Right atrium auricular region (tissue), 2 donors: Measurements from ENCODE around the gene RNF222. TPM values are rescaled to one million over a fixed set of nuclear protein-coding genes. Genes with fewer than 3 reads are reported as not detected.
"Not testable (repeated sequence)": the region's sequence is repeated elsewhere in the genome, so short reads cannot be mapped to it uniquely, and the experiment has no call there.

Source experiments
- DNase-seq: peaks from one replicate; pipeline ENCODE4 v3.0.0-alpha.2; 2019; ENCODE audit warnings: low spot score
- H3K27ac ChIP-seq, 2 donors: fragments of 200-600 bp; sonication (generic); 1 replicate in 1 of 2; 2 replicates in 1 of 2; pipeline ENCODE4 v1.5.1; 2016 to 2019
- H3K27me3 ChIP-seq, 2 donors: fragments of 200-600 bp; sonication (generic); one replicate each; pipeline versions ENCODE4 v1.5.1 to v1.6.0; 2017 to 2019
- H3K36me3 ChIP-seq: fragments of 200-600 bp; sonication (generic); one replicate; pipeline ENCODE4 v1.5.1; 2016
- H3K4me1 ChIP-seq, 2 donors: fragments of 200-600 bp; sonication (generic); one replicate each; pipeline versions ENCODE4 v1.5.1 to v1.6.0; 2017 to 2019
- H3K4me3 ChIP-seq, 2 donors: fragments of 200-600 bp; sonication (generic); 1 replicate in 1 of 2; 2 replicates in 1 of 2; pipeline ENCODE4 v1.5.1; 2017 to 2019; ENCODE audit warnings: mild to moderate bottlenecking in 1 of 2, moderate library complexity in 1 of 2
- H3K9me3 ChIP-seq, 2 donors: fragments of 200-600 bp; sonication (generic); one replicate each; pipeline ENCODE4 v1.5.1; 2019
- total RNA-seq, 2 donors: library from RNA; depleted of rRNA; stranded (reverse); fragments of >200 nt; gene quantifications; one replicate each; pipeline ENCODE4 v1.1.0, GENCODE V29; 2016
- TF ChIP-seq, protein P1 (sequence below), 2 donors: fragments of 200-600 bp; sonication (generic); IDR thresholded peaks; one replicate each; pipeline ENCODE4 v1.5.1; 2019; ENCODE audit warnings: antibody characterized with exemption in 2 of 2

The RNF222 gene
- total RNA-seq, 2 donors from 2014 or later, result not detected

DNA sequence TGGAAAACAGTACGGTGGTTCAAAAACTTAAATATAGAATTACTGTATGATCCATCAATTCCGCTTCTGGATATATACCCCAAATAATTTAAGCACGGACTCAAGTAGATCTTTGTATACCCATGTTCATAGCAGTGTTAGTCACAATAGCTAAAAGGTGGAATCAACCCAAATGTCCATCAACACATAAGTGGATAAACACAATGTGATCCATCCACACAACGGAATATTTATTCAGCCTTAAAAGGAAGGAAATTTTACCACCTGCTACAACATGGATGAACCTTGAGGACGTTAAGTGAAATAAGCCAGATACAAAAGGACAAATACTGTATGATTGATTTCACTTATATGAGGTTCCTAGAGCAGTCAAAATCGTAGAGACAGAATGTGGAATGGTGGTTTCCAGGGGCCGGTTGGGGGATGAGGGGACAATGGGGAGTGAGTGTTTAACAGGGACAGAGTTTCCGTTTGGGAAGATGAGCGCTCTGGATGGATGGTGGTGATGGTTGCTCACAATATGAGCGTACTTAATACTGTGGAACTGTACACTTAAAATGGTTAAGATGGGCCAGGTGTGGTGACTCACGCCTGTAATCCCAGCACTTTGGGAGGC is 5.4 kb upstream of the RNF222 start:
- Histone ChIP-seq H3K4me1 (no peaks in the 10 kb centered on the region), H3K4me3 (no peak overlapping the region), H3K27ac (no peak overlapping the region), H3K36me3 (no peaks in the 10 kb centered on the region), H3K27me3 (no peaks in the 10 kb centered on the region), H3K9me3 (no peaks in the 10 kb centered on the region)
- TF ChIP-seq, protein P1, sequence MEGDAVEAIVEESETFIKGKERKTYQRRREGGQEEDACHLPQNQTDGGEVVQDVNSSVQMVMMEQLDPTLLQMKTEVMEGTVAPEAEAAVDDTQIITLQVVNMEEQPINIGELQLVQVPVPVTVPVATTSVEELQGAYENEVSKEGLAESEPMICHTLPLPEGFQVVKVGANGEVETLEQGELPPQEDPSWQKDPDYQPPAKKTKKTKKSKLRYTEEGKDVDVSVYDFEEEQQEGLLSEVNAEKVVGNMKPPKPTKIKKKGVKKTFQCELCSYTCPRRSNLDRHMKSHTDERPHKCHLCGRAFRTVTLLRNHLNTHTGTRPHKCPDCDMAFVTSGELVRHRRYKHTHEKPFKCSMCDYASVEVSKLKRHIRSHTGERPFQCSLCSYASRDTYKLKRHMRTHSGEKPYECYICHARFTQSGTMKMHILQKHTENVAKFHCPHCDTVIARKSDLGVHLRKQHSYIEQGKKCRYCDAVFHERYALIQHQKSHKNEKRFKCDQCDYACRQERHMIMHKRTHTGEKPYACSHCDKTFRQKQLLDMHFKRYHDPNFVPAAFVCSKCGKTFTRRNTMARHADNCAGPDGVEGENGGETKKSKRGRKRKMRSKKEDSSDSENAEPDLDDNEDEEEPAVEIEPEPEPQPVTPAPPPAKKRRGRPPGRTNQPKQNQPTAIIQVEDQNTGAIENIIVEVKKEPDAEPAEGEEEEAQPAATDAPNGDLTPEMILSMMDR (IDR thresholded peaks at IDR 0.05), result no peak
- DNase-seq, result peak; percentile 53

DNA sequence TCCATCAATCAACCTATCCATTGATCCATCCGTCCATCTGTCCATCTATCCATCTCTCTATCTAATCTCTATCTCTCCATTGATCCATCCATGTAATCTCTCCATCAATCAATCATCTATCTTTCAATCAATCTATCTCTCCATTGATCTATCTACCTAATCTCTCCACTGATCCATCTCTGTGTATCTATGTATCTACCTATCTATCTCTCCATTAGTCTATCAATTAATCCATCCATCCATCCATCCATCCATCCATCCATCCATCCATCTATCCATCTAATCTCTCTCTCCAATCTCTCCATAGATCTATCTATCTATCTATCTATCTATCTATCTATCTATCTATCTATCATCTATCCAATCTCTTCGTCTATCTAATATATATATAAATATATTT is 3.5 kb upstream of the RNF222 start:
- no peak overlapping the region for H3K27ac ChIP-seq
- TF ChIP-seq, protein P1 (IDR thresholded peaks at IDR 0.05), result no peak
- no peaks in the 10 kb centered on the region for H3K9me3 ChIP-seq
- H3K4me1 ChIP-seq, result no peaks in the 10 kb centered on the region
- H3K4me3 ChIP-seq, result no peak overlapping the region
- no peak for DNase-seq
- no peaks in the 10 kb centered on the region for H3K27me3 ChIP-seq
- no peaks in the 10 kb centered on the region for H3K36me3 ChIP-seq

DNA sequence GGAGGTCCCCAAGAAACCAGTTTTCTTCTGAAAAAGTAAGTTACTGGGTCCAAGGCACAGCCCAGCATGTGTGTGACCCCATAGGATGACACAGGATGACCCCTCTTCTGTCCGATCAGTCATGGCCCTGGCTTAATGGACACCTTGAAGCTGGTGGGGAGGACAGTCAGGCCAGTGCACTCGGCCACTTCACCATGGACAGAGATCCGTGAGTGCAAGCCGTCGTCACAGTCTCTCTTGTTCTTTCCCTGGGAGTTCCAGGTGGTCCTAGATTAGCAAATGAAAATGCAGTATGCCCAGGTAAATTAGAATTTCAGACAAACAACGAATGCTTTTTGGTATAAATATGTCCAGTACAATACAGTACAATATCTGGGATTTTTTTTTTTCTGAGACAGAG is 1.4 kb upstream of the RNF222 start:
- DNase-seq, result peak; percentile 34
- Histone ChIP-seq H3K4me3 (no peak overlapping the region), H3K4me1 (no peaks in the 10 kb centered on the region), H3K27me3 (no peaks in the 10 kb centered on the region), H3K27ac (no peak overlapping the region), H3K36me3 (no peaks in the 10 kb centered on the region), H3K9me3 (no peaks in the 10 kb centered on the region)
- TF ChIP-seq, protein P1 (IDR thresholded peaks at IDR 0.05), result no peak

DNA sequence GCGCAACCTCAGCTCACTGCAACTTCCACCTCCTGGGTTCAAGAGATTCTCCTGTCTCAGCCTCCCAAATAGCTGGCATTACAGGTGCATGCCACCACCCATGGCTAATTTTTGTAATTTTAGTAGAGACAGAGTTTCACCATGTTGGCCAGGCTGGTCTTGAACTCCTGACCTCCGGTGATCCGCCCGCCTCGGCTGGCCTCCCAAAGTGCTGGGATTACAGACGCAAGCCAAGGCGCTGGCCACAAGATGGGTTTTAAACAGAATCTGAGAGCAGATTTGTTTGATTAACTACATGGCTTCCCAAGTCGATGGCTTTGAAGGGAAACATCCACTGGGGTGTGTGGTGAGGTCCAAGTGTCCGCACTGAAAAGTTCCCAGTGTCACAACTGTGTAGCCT is 3.1 kb downstream of the RNF222 start:
- not testable (repeated sequence) for H3K27me3 ChIP-seq, H3K4me3 ChIP-seq, H3K36me3 ChIP-seq, H3K9me3 ChIP-seq, H3K4me1 ChIP-seq, H3K27ac ChIP-seq
- peak; percentile 42 for DNase-seq

DNA sequence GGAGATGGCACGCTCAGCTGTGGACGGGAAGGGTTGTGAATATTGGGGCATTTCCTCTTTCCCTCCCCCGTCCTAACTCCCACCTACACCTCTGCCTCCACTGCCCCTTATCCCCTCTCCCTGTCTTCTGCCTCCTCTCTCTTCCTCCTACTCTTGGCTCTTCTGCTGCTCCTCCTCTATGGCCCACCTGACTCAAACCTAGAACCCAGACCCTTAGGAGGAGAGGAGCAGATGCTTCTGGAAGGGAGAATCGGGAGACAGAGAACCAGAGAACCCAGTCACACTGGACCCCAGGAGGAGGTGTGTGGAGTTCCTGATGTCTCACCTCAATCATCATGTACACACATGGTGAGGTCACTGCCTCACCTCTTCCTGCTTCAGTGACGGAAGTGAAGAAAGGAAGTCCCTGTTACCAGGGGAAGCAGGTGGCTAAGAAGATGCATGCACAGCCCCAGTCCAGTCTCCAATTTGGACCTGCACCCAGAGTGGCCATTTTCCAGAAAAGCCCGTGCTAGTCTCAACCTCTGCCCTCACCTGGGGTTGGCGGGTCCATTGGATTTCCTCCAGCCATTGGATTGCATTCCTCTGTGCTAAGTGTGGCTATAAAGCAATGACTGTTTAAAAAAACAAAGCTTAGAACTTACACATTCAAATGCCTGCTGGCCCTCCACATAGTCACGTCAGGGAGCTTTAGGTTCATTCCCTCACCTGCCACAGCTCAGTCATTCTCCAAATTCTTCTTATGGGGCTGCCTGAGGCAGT is 4.0 kb downstream of the RNF222 start:
- no peaks in the 10 kb centered on the region for H3K36me3 ChIP-seq
- H3K4me3 ChIP-seq, result no peak overlapping the region
- no peaks in the 10 kb centered on the region for H3K9me3 ChIP-seq
- no peak overlapping the region for H3K27ac ChIP-seq
- TF ChIP-seq, protein P1 (IDR thresholded peaks at IDR 0.05), result no peak
- no peak for DNase-seq
- no peaks in the 10 kb centered on the region for H3K27me3 ChIP-seq
- no peaks in the 10 kb centered on the region for H3K4me1 ChIP-seq

DNA sequence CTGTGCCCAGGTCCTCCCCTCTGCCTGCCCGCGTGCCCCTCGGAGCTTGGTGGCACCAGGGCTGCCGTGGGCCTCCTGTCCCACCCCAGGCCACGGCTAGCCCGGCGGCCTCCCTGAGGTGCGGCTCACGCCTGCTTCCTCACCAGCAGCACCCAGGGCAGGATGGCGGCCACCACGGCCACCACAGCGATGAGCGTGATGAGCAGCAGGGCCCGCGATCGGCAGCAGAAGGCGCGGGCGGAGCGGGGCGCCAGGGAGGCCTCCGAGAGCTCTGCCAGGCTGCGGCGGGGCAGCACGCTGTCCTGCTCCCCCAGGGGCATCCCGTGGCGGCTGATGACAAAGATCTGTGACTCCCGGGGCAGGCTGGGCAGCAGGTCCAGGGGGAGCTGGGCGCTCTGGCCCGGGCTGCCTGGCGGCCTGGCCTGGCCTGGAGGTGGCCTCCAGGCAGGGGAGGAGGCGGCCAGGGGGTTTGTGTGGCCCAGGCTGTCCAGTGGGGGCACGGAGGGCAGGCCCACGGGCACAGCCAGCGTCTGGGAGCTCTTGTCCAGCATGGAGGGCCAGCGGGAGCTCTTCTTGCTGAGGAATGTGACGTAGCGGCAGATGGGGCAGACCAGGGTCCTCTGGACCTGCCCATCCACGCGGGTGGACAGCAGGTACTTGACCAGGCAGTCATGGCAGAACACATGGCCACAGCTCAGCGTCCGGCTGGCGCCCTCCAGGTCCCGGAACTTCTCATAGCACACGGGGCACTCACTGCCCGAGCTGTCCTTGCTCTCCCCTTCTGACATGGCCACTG is 4.8 kb downstream of the RNF222 start:
- Histone ChIP-seq H3K4me1 (no peaks in the 10 kb centered on the region), H3K9me3 (no peaks in the 10 kb centered on the region), H3K4me3 (no peak overlapping the region), H3K27me3 (no peaks in the 10 kb centered on the region), H3K27ac (no peak overlapping the region), H3K36me3 (no peaks in the 10 kb centered on the region)
- TF ChIP-seq, protein P1 (IDR thresholded peaks at IDR 0.05), result no peak
- no peak for DNase-seq
